Endothelial cell (in vitro differentiated cells): ENCODE results near the gene NKRF. TPM values are rescaled to one million over a fixed set of nuclear protein-coding genes. Genes with fewer than 3 reads are reported as not detected.

Experiments
- DNase-seq: peaks from one replicate; pipeline ENCODE4 v3.0.0; 2021; ENCODE audit warnings: low spot score
- H3K27ac Mint-ChIP-seq: one replicate; pipeline ENCODE4 v1.8.0; 2021; ENCODE audit warnings: mixed read lengths, inconsistent platforms; ENCODE audit not compliant: unreplicated experiment
- H3K27me3 Mint-ChIP-seq: one replicate; pipeline ENCODE4 v1.8.0; 2021; ENCODE audit warnings: mild to moderate bottlenecking, moderate library complexity, mixed read lengths, inconsistent platforms; ENCODE audit not compliant: unreplicated experiment
- H3K36me3 Mint-ChIP-seq: one replicate; pipeline ENCODE4 v1.8.0; 2021; ENCODE audit warnings: mild to moderate bottlenecking, low read depth, mixed read lengths, inconsistent platforms; ENCODE audit not compliant: unreplicated experiment
- H3K4me1 Mint-ChIP-seq: one replicate; pipeline ENCODE4 v1.8.0; 2021; ENCODE audit warnings: mild to moderate bottlenecking, mixed read lengths, inconsistent platforms; ENCODE audit not compliant: unreplicated experiment
- H3K4me3 Mint-ChIP-seq: one replicate; pipeline ENCODE4 v1.8.0; 2021; ENCODE audit warnings: mild to moderate bottlenecking, mixed read lengths, inconsistent platforms; ENCODE audit not compliant: unreplicated experiment
- H3K9me3 Mint-ChIP-seq: one replicate; pipeline ENCODE4 v1.8.0; 2021; ENCODE audit warnings: mixed read lengths, inconsistent platforms; ENCODE audit not compliant: unreplicated experiment
- total RNA-seq: library from RNA; stranded (reverse); fragmentation: NEBNext Ultra II Directional; extraction: Animal tissue kit (Norgen Biotek cat#: 25700); gene quantifications from one replicate; pipeline ENCODE4 v1.2.1, GENCODE V29; 2021; ENCODE audit not compliant: unreplicated experiment
- TF ChIP-seq, protein P1 (sequence below): fragments of 200-600 bp; sonication (generic); IDR thresholded peaks from one replicate; pipeline ENCODE4 v1.5.0; 2021; ENCODE audit warnings: antibody characterized with exemption; ENCODE audit not compliant: unreplicated experiment

The NKRF gene
- total RNA-seq, 1 donor from 2014 or later, result 8.4 TPM

DNA sequence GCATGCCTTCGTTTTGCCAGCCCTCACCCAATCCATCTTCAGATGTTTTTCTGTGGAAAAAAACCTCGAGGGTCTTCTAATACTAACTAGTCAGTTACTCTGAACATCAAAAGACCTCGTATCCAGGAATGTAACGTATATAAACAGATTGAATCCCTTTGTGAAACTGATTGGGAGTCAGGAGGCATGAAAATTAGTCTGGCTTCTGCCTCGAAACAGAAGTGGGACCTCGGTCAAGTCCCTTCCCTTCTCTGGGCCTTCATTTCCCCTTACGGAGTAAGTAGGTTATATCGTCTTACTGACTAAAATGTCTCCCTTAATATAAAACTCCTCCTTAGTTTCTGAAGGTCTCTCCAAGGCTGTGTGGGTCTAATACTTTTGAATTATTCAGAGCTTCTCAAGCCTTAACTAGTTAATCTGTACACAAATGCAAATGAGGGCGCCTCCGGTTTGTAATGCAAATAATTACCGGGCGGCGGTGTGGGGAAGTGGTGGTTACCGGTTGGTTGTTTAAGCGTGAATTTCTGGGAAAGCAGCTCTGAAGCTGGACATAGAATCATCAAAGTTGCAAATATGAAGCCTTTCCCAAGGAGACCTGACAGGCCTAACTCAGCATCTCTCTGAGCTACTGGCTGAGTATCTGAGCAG is 11.4 kb upstream of the NKRF start:
- TF ChIP-seq, protein P1, sequence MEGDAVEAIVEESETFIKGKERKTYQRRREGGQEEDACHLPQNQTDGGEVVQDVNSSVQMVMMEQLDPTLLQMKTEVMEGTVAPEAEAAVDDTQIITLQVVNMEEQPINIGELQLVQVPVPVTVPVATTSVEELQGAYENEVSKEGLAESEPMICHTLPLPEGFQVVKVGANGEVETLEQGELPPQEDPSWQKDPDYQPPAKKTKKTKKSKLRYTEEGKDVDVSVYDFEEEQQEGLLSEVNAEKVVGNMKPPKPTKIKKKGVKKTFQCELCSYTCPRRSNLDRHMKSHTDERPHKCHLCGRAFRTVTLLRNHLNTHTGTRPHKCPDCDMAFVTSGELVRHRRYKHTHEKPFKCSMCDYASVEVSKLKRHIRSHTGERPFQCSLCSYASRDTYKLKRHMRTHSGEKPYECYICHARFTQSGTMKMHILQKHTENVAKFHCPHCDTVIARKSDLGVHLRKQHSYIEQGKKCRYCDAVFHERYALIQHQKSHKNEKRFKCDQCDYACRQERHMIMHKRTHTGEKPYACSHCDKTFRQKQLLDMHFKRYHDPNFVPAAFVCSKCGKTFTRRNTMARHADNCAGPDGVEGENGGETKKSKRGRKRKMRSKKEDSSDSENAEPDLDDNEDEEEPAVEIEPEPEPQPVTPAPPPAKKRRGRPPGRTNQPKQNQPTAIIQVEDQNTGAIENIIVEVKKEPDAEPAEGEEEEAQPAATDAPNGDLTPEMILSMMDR, result no peak
- H3K4me1 Mint-ChIP-seq, result peaks cover 3% of the 10 kb centered on the region
- H3K4me3 Mint-ChIP-seq, result no peak overlapping the region
- H3K36me3 Mint-ChIP-seq, result peaks cover 3% of the 10 kb centered on the region
- no peak for DNase-seq
- H3K27me3 Mint-ChIP-seq, result peaks cover 6% of the 10 kb centered on the region
- no peak overlapping the region for H3K27ac Mint-ChIP-seq
- H3K9me3 Mint-ChIP-seq, result no peaks in the 10 kb centered on the region

DNA sequence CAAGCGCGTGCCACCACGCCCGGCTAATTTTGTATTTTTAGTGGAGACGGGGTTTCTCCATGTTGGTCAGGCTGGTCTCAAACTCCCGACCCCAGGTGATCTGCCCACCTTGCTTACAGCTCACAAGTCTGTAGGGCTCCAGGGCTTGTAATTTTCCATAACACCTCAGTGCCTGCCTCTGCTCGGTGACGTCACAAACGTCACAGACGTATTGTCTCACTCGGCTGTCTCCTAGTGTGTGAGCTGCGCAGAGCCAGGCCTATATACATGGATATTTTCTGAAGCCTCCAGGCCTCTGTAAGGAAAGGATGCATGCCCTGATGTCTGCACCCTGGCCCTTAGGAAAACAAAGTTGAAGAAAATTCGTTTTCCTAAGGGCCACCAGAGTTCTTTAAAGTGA is 8.6 kb upstream of the NKRF start:
- Mint-ChIP-seq H3K27ac (no peak overlapping the region), H3K9me3 (no peaks in the 10 kb centered on the region), H3K27me3 (peaks cover 2% of the 10 kb centered on the region), H3K36me3 (no peaks in the 10 kb centered on the region), H3K4me1 (no peaks in the 10 kb centered on the region), H3K4me3 (no peak overlapping the region)
- TF ChIP-seq, protein P1, result no peak
- DNase-seq, result no peak

DNA sequence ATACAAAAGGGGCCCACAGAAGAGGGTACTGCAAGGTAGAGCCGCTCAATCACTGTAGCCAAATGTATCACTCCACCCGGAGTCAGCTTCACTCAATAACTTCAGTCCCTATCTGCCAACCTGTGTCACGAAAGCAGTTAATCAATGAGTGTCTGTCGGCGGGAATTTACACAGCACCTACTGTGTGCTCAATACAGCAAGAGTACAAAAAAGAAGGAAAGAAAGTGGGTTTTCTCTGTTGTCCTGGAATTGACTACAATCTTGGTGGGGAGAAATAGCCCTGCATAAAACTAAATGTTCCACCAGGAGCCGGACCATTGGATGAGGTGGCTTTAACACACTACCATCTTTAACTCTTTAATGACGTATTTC is 780 bp upstream of the NKRF start:
- Mint-ChIP-seq H3K36me3 (no peaks in the 10 kb centered on the region), H3K27me3 (no peaks in the 10 kb centered on the region), H3K27ac (no peak overlapping the region), H3K9me3 (no peaks in the 10 kb centered on the region), H3K4me1 (peaks cover 6% of the 10 kb centered on the region), H3K4me3 (peak overlapping the region; percentile 92)
- TF ChIP-seq, protein P1, result no peak
- no peak for DNase-seq

DNA sequence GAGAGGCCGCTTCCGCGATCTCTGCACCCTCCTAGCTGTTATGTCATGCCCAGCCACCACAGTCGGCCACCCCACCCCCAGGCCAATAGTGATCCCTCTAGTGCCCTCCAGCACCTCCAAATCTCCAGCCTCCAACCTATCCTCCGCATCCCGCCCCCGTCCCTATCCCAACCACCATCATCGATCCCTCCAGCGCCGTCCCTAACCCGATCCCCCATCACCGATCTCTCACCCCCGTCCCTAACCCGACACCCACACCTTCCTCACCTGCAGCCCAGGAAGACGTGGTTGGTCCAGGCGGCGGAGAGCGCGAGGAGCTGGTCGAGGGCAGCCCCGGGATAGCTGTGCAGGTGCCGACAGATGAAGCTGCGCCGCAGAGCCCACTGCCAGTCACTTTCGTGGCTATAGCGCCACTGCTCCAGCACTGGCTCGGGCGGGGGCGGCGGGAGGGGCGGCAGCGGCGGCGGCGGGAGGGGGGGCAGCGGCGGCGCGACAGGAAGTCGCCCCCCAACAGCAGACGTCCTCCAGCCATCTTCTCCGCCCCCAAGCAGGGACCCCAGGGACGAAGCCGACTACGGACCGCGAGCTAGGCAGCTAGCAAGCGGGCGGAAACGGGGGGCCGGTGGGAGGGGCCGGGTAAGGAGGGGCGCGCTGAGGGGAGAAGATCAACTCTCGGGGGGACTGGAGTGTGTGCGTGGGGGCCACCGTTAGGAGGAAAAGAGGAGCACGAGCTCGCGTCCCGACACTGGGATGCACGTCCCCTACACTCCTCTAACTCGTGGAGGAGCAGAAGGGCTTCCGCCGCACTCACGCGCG is 552 bp downstream of the NKRF start:
- TF ChIP-seq, protein P1, result no peak
- Mint-ChIP-seq H3K4me3 (peak overlapping the region; percentile 93), H3K4me1 (peaks cover 6% of the 10 kb centered on the region), H3K27ac (peak overlapping the region; percentile 87), H3K9me3 (no peaks in the 10 kb centered on the region), H3K36me3 (no peaks in the 10 kb centered on the region), H3K27me3 (peaks cover under 1% of the 10 kb centered on the region)
- peak; percentile 3 for DNase-seq
